Upper lobe of left lung (tissue), 4 donors: Measurements from ENCODE around the gene ACACB.

Experiments used
- CTCF ChIP-seq, 6 experiments: fragments of 450-650 bp in 4 of 6; fragments of 200-600 bp in 2 of 6; sonication (generic) in 2 of 6; IDR thresholded peaks; one replicate each; pipeline ENCODE4 v1.5.1; 2016 to 2019; ENCODE audit warnings: antibody characterized with exemption in 6 of 6
- EP300 ChIP-seq, 4 donors: sonication (generic); formaldehyde crosslinking; IDR thresholded peaks; one replicate each; pipeline ENCODE4 v1.5.1; 2017; ENCODE audit warnings: antibody characterized with exemption in 4 of 4, control low read depth in 2 of 4
- POLR2A ChIP-seq, 4 donors: fragments of 450-650 bp; IDR thresholded peaks; one replicate each; pipeline ENCODE4 v1.5.1; 2016 to 2017; ENCODE audit warnings: antibody characterized with exemption in 4 of 4, mild to moderate bottlenecking in 2 of 4
- POLR2AphosphoS5 ChIP-seq, 2 donors: sonication (generic); formaldehyde crosslinking; IDR thresholded peaks; one replicate each; pipeline ENCODE4 v1.5.1; 2017; ENCODE audit warnings: antibody characterized with exemption in 2 of 2

GRCh38 chr12:109193896-109194295 lies 77.5 kb downstream of the ACACB start:
- TF ChIP-seq POLR2A (IDR thresholded peaks at IDR 0.05) (no peak), CTCF (IDR thresholded peaks at IDR 0.05) (no peak), POLR2AphosphoS5 (IDR thresholded peaks at IDR 0.05) (no peak), EP300 (IDR thresholded peaks at IDR 0.05) (no peak)
